Amniotic stem cell (primary cell): Measurements from ENCODE around the gene INTS1.

Experiments
- DNase-seq: peaks from one replicate; lab custom pipeline; 2025; lab: John Stamatoyannopoulos, UW

The INTS1 gene

DNA sequence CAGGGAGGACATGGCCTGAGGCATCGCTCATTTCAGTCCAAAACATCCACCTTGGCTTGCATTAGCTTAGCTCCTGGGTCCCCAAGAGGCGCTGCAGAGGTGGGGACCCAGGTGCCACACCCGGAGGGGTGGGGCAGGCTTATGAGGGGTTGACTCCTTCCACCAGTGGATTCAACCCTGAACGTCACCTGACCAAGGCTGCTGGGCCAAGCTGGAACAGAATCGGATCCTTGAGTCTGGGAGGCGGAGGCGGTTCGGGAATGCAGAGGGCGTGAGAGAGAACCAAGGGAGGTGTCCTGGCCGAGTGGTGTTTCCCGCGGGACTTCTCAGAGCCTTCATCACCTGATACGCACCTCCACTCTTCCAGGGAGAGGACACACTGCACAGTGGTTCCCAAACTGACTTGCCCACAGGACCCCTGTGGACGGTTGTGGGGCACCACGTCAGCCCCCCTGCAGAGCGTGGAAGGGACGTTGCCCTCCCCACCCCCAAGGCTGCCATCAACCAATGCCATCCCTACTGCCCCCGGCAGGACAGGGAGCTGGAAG is 40.4 kb downstream of the INTS1 start:
- no peak for DNase-seq

DNA sequence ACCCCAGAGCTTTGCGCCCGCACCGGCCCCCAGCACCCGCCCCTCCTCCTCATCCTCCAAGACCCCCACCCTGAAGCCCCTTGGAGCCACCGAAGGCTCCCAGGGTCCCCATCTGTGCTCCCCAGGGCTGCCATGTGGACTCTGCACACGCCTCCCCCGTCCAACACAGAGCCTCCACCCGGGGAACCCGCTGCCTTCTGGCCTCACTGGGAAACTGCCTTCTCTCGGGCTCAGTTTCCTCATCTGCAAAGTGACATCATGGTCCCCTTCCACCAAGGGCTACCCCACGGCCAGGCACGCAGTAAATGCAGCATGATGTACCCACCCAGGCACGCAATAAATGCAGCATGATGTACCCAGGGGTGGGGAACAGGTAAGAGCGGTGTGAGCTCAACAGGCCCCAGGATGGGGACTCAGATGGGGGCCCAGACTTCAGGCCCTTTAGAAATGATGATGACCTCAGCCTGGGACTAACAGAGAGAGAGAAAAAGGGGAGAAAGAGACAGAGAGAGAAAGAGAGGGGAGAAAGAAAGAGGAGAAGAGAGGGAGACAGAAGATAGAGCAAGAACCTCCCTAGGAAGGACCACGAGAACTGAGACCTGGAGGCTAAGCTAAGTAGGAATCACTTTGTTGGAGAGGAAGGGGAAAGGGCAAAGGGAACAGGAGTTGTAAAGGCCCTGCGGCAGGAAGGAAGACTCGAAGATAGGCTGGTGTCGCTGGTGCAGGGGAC is 42.4 kb downstream of the INTS1 start:
- DNase-seq: no peak

GRCh38 chr7:1460821-1461645 is 43.2 kb downstream of the INTS1 start:
- no peak for DNase-seq

- DNase-seq: no peak
These were observed 44.0 kb downstream of the INTS1 start for GRCh38 chr7:1459920-1460820.

GRCh38 chr7:1459512-1459892 is 44.7 kb downstream of the INTS1 start:
- DNase-seq: peak; percentile 96

DNA sequence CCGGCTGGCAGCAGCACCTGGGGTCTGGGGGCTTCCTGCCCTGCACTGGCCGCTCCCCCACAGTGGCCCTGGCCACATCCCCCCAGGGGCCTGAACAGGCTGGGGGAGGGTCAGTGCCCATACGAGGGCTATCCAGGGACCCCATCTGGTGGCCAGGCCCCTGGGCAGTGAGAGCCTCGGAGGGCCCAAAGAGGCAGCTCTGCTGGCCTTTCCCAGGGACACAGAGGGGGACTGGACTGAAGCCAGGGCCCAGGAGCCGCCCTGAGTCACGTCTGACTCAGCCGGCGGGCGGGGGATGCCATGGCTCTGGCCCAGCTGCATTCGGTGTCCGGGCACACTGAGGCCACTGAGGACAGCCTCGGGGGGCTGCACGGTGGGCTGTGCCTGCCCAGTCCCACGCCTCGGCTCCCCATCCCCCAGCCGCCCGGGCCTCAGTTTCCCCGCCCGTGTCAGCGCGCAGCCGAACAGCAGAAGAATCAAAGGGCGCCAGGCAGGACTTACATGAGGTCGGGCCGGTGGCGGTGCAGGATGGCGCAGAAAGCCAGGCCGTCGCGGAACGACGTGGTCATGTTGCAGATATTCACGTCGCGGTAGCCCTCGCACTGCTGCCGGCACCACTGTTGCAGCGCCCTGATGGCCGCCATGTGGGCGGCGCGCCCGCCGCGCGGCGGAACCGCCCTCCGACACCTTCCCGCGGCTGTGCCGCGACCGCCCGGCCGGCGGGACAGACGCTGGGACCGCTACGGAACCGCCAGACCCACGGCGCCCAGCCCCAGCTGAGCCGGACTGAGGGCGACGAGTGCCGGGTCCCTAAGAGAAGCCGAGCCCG is 45.3 kb downstream of the INTS1 start, which contains the start of gene MICALL2:
MICALL2 (minus strand) TSS at position 788 of the 829 bp plus-strand sequence; CDS start at position 644, 144 bp downstream.
- peak; percentile 59 for DNase-seq

DNA sequence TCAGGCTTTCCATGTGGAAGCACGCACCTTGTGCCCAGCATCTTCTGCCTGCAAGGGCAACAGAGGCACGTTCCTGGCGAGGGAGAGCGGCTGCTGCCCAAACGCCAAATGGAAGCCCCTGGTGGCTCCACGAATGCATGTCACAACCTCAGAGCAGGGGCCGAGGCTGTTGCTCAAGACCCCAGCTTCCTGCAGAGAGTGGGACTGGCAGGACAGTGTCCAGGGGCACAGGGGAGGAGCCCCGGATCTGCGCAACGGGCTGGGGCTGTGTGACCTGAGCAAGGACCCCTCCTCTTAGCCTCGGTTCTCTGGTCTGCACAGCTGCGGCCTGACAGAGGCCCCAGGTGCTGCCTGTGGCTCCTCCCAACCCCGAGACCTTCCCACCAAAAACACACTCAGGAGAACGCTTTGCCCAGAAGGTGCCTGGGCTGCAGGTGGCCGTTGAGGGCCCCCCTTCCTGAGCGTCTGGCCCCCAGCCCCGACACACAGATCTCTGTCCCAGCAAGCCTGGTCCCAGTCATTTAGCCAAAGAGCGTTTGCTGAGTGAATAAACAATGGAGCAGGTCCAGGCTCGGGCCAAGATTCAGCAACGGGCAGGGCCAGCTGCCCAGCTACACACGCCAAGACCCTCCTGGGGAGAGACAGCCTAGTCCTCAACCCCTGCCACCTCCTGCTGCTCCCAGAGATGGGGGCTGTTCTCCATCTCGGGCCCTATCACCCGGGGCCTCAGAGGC is 46.1 kb downstream of the INTS1 start:
- no peak for DNase-seq

GRCh38 chr7:1457059-1457948 is 46.9 kb downstream of the INTS1 start:
- DNase-seq: no peak

- DNase-seq: no peak
These were observed 48.2 kb downstream of the INTS1 start for GRCh38 chr7:1455955-1456354.

DNA sequence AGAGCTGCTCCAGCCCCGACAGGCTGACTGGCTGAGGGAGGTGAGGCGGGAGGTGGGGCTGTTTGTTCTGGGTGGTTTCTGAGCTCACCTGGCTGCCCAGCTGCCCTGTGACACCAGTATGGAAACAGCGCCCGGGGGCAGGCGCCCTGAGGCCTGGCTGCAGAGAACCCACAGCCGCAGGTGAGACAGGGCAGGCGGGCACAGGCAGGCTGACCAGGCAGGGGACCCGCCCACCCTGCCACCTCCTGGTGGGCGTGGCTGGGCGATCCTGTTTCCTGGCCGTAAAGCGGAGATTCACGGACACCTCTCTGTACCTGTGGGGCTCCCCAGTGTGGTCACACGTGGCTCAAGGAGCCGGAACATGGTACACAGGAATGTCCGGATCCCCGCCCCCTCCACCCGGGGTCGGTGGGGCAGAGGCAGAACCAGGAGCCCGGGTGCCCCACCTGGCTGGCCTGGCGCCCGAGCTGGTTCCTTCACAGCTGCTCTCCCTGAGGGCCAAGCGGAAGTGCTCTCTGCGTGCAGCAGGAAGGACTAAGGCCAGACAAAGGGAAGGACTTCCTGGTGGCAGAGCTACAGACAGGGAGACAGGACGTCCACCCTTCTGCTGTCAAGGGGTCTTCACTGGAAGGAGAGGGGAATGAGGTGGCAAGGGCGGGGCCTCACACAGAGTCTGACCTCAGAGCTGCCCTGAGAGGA is 48.8 kb downstream of the INTS1 start:
- DNase-seq: no peak

GRCh38 chr7:1454542-1454941 is 49.6 kb downstream of the INTS1 start:
- no peak for DNase-seq

GRCh38 chr7:1452205-1452604 is 52.0 kb downstream of the INTS1 start:
- DNase-seq: no peak

GRCh38 chr7:1450987-1451386 is 53.2 kb downstream of the INTS1 start:
- no peak for DNase-seq

DNA sequence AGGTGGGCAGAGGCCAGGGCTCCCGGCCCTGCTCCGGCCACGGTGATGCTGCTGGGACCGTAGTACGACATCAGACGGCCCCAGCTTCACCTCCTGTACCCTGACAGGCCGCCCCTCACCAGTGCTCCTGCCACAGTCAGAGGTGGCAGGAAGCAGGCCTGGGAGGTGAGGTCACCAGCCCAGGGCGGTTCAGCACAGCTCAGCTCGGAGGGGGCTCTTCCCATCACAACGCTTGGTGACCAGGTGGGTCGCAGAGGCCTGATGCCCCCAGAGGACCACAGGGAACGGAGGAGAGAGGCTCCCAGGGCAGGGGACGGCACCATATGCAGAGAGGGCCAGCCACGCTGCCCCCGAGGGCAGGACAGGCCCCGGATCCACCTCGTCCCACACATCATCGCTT is 53.8 kb downstream of the INTS1 start:
- DNase-seq: no peak

DNA sequence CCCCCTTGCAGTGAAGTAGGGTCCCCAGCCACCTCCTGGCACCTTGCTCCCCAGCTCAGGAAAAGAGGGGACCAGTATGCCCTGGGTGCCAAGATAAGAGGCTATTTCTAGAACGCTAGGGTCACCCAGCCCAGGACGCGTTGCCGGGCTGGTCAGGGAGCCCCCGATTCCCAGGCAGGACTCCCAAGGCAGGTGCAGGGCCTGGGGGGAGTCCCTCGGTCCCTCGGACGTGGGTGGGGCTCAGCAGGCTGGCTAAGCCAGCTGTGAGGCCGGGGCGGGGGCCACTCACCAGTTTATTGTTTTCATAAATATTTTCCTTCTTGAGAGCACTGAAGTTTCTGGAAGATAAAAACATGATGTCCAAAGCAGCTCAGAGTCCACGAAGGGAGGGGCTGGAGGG is 54.2 kb downstream of the INTS1 start:
- DNase-seq: no peak

DNA sequence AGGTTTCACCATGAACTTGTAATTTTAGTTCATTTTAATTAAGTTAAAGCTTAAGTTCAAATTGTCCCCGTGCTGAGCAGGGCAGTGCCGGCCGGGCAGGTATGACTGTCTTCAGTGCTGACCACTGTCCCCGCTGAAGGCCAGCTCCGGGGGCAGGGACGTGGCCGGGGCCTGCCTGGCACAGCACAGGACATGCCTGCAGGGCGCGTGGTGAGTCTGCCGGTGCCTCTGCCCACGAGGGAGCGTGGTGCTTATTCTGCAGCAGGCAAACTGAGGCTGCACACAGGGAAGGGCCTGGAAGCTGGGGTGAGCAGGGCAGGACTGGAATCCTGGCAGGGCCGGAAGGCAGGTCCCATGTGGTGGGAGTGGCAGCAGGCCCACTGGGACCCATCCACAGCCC is 54.7 kb downstream of the INTS1 start:
- no peak for DNase-seq

DNA sequence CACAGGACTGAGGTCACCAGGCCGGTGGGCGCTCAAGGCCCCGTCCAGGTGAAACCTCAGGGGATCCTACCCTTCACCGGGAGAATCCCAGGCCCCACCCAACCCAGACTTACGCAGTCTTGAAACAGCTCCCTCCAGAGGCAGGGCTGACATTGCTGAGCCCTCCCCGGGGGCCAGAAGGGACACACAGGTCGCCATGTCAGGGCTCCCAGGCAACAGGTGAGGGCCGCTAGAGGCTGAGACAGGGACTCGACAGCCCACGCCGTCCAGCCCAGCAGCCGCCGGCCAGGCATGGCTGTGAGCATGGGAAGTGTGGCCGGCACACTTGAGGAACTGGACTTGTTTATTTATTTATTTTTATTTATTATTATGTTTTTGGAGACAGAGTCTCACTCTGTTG is 55.2 kb downstream of the INTS1 start:
- DNase-seq: no peak

DNA sequence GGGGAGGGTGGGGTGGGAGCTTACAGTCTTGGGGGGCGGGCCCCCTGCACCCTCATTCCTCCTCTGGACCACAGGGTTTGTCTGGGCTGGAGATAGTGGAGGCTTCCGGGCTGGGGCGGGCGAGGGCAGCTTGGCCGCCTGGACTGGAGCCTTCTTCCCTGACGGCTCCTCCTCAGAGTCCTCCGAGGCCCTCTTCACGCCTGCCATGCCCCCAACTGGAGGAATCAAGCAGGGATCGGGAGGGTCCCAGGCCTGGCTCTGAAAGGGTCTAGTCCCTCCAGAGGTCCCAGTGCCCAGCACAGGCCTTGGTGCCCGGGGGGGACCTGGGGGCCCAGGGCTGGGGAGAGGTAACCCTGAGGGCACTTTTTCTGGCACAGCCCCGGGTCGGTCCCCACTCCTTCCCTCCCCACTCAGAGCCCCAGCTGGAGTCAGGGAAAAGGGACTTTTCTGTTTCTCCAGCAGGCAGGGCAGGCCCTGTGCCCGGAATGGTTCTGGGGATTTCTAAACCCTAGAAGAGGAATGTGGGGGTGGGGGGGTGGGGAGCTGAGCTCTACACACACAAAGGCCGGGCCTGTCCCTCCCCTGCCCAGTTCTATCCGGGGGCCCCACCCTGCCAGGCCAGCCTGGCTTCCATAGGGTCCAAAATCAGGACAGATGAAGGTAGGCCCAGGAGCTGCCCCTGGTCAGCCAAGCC is 56.5 kb downstream of the INTS1 start:
- no peak for DNase-seq
